GM23338 (cell line): Measurements from ENCODE around the gene MYOCD. TPM values are rescaled to one million over a fixed set of nuclear protein-coding genes. Genes with fewer than 3 reads are reported as not detected.
A peak's percentile ranks its signal among the peaks of the same experiment; 100 is the strongest.
"Not testable (repeated sequence)": the region's sequence is repeated elsewhere in the genome, so short reads cannot be mapped to it uniquely, and the experiment has no call there.

Experiments
- ATAC-seq: fragments of 200-7000 bp; cut with Tn5 transposase; 3 replicates; pipeline ENCODE4 v1.9.1; 2020
- DNase-seq: peaks from one replicate; pipeline ENCODE4 v3.0.0-alpha.2; 2015; ENCODE audit warnings: low spot score
- H2AFZ ChIP-seq: fragments of 200-600 bp; sonication (generic); 2 replicates; pipeline ENCODE4 v1.8.0; 2016; ENCODE audit warnings: antibody characterized with exemption, mild to moderate bottlenecking, moderate library complexity
- H3F3A ChIP-seq: fragments of 200-600 bp; sonication (generic); replicated peaks from 2 replicates; pipeline ENCODE4 v1.8.0; 2017; ENCODE audit warnings: antibody characterized with exemption, mixed run types, low read depth
- H3K27ac ChIP-seq: fragments of 200-600 bp; sonication (generic); 2 replicates; pipeline ENCODE4 v1.6.1; 2016; ENCODE audit warnings: low read depth
- H3K27me3 ChIP-seq: fragments of 200-600 bp; sonication (generic); 2 replicates; pipeline ENCODE4 v1.8.0; 2016; ENCODE audit warnings: mild to moderate bottlenecking, mixed run types, moderate library complexity; ENCODE audit not compliant: insufficient read depth
- H3K36me3 ChIP-seq: fragments of 200-600 bp; sonication (generic); 2 replicates; pipeline ENCODE4 v1.8.0; 2016; ENCODE audit warnings: mild to moderate bottlenecking; ENCODE audit not compliant: insufficient read depth
- H3K4me1 ChIP-seq: fragments of 200-600 bp; sonication (generic); 2 replicates; pipeline ENCODE4 v1.8.0; 2016; ENCODE audit warnings: mild to moderate bottlenecking, moderate library complexity; ENCODE audit not compliant: insufficient read depth
- H3K4me2 ChIP-seq: fragments of 200-600 bp; sonication (generic); 2 replicates; pipeline ENCODE4 v1.7.1; 2017; ENCODE audit warnings: mixed run types
- H3K4me3 ChIP-seq: fragments of 200-600 bp; sonication (generic); 2 replicates; pipeline ENCODE4 v1.6.1; 2016; ENCODE audit warnings: mixed run types
- H3K79me2 ChIP-seq: fragments of 200-600 bp; sonication (generic); replicated peaks from 2 replicates; pipeline ENCODE4 v1.8.0; 2017; ENCODE audit warnings: mild to moderate bottlenecking; ENCODE audit not compliant: insufficient read depth
- H3K9me2 ChIP-seq: fragments of 200-600 bp; sonication (generic); 2 replicates; pipeline ENCODE4 v1.8.0; 2017; ENCODE audit not compliant: insufficient read depth
- H4K20me1 ChIP-seq: fragments of 200-600 bp; sonication (generic); replicated peaks from 2 replicates; pipeline ENCODE4 v1.8.0; 2017; ENCODE audit warnings: mild to moderate bottlenecking; ENCODE audit not compliant: insufficient read depth
- H3K27ac Mint-ChIP-seq: 2 replicates; pipeline ENCODE4 v1.8.0; 2020; ENCODE audit warnings: inconsistent platforms, mild to moderate bottlenecking, moderate library complexity, mixed read lengths
- H3K27me3 Mint-ChIP-seq: 3 replicates; pipeline ENCODE4 v1.8.0; 2022; ENCODE audit warnings: low read depth, mild to moderate bottlenecking, moderate library complexity, mixed read lengths, inconsistent platforms; ENCODE audit not compliant: insufficient read depth, poor library complexity
- H3K36me3 Mint-ChIP-seq: 3 replicates; pipeline ENCODE4 v1.8.0; 2021; ENCODE audit warnings: low read depth, mild to moderate bottlenecking, inconsistent platforms, moderate library complexity, mixed read lengths
- H3K4me1 Mint-ChIP-seq: 3 replicates; pipeline ENCODE4 v1.8.0; 2020; ENCODE audit warnings: mild to moderate bottlenecking, inconsistent platforms, mixed read lengths
- H3K4me3 Mint-ChIP-seq: 3 replicates; pipeline ENCODE4 v1.8.0; 2021; ENCODE audit warnings: moderate library complexity, mild to moderate bottlenecking, inconsistent platforms, mixed read lengths
- H3K9me3 Mint-ChIP-seq: 3 replicates; pipeline ENCODE4 v1.8.0; 2020; ENCODE audit warnings: moderate library complexity, mild to moderate bottlenecking, inconsistent platforms, mixed read lengths
- CREB1 ChIP-seq: fragments of 250-450 bp; sonication (Bioruptor Pico); IDR thresholded peaks from 2 replicates; pipeline ENCODE4 v1.5.0; 2020; ENCODE audit warnings: low read depth, mild to moderate bottlenecking, moderate library complexity
- EZH2 ChIP-seq: fragments of 200-600 bp; sonication (generic); IDR thresholded peaks from one replicate; pipeline ENCODE4 v1.8.0; 2017; ENCODE audit warnings: antibody characterized with exemption, mild to moderate bottlenecking, low read depth; ENCODE audit not compliant: unreplicated experiment
- EZH2phosphoT487 ChIP-seq: fragments of 200-600 bp; sonication (generic); IDR thresholded peaks from one replicate; pipeline ENCODE4 v1.8.1; 2018; ENCODE audit warnings: antibody characterized with exemption; ENCODE audit not compliant: unreplicated experiment
- JUNB ChIP-seq: IDR thresholded peaks from one replicate; pipeline ENCODE4 v1.6.1; 2016; ENCODE audit warnings: antibody characterized with exemption; ENCODE audit not compliant: unreplicated experiment
- POLR2AphosphoS5 ChIP-seq: IDR thresholded peaks from 2 replicates; pipeline ENCODE4 v1.6.1; 2016; ENCODE audit warnings: antibody characterized with exemption, low read depth
- STAT1 ChIP-seq: IDR thresholded peaks from one replicate; pipeline ENCODE4 v1.6.1; 2016; ENCODE audit warnings: antibody characterized with exemption; ENCODE audit not compliant: unreplicated experiment
- ZNF114 ChIP-seq: fragments of 250-450 bp; sonication (Bioruptor Pico); IDR thresholded peaks from 2 replicates; pipeline ENCODE4 v1.5.0; 2020; ENCODE audit warnings: mild to moderate bottlenecking, moderate library complexity
- ZNF331 ChIP-seq: fragments of 250-450 bp; sonication (Bioruptor Pico); IDR thresholded peaks from 2 replicates; pipeline ENCODE4 v1.5.0; 2020; ENCODE audit warnings: low read depth, mild to moderate bottlenecking, moderate library complexity
- polyA plus RNA-seq: library from polyadenylated mRNA; unstranded; fragments of >200 nt; fragmentation: Nextera tagmentation; extraction: Ambion mirVana; gene quantifications from 2 replicates; pipeline ENCODE4 v1.2.1, GENCODE V29; 2016
- total RNA-seq: library from RNA; depleted of rRNA; stranded (reverse); fragments of >200 nt; shearing (Covaris generic); gene quantifications from 2 replicates; pipeline ENCODE4 v1.2.3, GENCODE V29; 2014
- TF ChIP-seq, protein P1 (sequence below): fragments of 250-450 bp; sonication (Bioruptor Pico); IDR thresholded peaks from 2 replicates; pipeline ENCODE4 v1.5.0; 2020; ENCODE audit warnings: mild to moderate bottlenecking, moderate library complexity
- TF ChIP-seq, protein P2 (sequence below): IDR thresholded peaks from 2 replicates; pipeline ENCODE4 v1.6.1; 2016; ENCODE audit warnings: antibody characterized with exemption

MYOCD gene
- total and polyA plus RNA-seq, 2 experiments from 2014 or later, result 0.80 to 2.4 TPM

DNA sequence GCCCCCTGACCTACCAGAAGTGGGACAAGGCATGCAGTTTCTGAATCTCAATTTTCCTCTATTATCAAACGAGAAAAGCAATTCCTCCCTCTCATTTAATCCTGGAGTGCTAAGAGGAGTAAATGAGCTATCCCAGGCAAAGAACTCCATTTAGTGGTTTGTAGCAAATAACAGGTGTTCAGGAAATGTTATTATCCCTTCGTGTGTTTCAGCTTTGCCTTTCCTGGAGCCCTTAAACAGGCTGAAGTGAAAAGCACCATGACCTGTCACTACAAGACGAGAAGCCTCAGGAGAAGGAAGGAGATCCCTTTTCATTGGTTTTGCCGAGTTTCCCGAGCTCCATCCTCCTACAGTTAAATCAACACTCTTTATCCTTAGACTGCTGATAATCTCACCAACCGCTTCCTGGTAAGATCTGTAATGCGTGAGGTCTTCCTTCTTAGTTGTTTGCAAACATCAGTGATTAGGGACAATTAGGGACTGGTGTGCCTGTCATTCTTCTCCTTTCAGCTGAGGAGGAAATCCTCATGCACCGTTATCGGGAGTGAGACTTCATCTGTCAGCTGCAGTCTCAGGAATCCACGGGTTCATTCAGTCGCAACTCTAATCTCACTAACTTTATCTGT lies 30.8 kb upstream of the MYOCD start (continued):
- TF ChIP-seq, protein P1, sequence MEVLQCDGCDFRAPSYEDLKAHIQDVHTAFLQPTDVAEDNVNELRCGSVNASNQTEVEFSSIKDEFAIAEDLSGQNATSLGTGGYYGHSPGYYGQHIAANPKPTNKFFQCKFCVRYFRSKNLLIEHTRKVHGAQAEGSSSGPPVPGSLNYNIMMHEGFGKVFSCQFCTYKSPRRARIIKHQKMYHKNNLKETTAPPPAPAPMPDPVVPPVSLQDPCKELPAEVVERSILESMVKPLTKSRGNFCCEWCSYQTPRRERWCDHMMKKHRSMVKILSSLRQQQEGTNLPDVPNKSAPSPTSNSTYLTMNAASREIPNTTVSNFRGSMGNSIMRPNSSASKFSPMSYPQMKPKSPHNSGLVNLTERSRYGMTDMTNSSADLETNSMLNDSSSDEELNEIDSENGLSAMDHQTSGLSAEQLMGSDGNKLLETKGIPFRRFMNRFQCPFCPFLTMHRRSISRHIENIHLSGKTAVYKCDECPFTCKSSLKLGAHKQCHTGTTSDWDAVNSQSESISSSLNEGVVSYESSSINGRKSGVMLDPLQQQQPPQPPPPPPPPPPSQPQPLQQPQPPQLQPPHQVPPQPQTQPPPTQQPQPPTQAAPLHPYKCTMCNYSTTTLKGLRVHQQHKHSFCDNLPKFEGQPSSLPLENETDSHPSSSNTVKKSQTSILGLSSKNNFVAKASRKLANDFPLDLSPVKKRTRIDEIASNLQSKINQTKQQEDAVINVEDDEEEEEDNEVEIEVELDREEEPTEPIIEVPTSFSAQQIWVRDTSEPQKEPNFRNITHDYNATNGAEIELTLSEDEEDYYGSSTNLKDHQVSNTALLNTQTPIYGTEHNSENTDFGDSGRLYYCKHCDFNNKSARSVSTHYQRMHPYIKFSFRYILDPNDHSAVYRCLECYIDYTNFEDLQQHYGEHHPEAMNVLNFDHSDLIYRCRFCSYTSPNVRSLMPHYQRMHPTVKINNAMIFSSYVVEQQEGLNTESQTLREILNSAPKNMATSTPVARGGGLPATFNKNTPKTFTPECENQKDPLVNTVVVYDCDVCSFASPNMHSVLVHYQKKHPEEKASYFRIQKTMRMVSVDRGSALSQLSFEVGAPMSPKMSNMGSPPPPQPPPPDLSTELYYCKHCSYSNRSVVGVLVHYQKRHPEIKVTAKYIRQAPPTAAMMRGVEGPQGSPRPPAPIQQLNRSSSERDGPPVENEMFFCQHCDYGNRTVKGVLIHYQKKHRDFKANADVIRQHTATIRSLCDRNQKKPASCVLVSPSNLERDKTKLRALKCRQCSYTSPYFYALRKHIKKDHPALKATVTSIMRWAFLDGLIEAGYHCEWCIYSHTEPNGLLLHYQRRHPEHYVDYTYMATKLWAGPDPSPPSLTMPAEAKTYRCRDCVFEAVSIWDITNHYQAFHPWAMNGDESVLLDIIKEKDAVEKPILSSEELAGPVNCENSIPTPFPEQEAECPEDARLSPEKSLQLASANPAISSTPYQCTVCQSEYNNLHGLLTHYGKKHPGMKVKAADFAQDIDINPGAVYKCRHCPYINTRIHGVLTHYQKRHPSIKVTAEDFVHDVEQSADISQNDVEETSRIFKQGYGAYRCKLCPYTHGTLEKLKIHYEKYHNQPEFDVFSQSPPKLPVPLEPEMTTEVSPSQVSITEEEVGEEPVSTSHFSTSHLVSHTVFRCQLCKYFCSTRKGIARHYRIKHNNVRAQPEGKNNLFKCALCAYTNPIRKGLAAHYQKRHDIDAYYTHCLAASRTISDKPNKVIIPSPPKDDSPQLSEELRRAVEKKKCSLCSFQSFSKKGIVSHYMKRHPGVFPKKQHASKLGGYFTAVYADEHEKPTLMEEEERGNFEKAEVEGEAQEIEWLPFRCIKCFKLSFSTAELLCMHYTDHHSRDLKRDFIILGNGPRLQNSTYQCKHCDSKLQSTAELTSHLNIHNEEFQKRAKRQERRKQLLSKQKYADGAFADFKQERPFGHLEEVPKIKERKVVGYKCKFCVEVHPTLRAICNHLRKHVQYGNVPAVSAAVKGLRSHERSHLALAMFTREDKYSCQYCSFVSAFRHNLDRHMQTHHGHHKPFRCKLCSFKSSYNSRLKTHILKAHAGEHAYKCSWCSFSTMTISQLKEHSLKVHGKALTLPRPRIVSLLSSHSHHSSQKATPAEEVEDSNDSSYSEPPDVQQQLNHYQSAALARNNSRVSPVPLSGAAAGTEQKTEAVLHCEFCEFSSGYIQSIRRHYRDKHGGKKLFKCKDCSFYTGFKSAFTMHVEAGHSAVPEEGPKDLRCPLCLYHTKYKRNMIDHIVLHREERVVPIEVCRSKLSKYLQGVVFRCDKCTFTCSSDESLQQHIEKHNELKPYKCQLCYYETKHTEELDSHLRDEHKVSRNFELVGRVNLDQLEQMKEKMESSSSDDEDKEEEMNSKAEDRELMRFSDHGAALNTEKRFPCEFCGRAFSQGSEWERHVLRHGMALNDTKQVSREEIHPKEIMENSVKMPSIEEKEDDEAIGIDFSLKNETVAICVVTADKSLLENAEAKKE, result no peak
- no peak for TF ChIP-seq STAT1
- TF ChIP-seq CREB1, result no peak
- no peak for TF ChIP-seq EZH2

DNA sequence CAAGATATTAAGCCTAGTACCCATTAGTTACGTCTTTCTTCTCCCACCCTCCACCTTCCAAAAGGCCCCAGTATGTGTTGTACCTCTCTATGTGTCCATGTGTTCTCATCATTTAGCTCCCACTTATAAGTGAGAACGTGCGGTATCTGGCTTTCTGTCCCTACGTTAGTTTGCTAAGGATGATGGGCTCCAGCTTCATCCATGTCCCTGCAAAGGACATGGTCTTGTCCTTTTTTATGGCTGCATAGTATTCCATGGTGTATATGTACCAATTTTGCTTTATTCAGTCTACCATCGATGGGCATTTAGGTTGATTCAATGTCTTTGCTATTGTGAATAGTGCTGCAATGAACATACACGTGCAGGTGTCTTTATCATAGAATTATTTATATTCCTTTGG lies 29.7 kb upstream of the MYOCD start:
- DNase-seq, H3K27ac Mint-ChIP-seq, H3K9me3 Mint-ChIP-seq, H3K79me2 ChIP-seq, H3K9me2 ChIP-seq, H3K4me2 ChIP-seq, H3K36me3 Mint-ChIP-seq, H3K27me3 Mint-ChIP-seq, H3F3A ChIP-seq, H3K4me1 ChIP-seq, H3K4me3 Mint-ChIP-seq, H3K27ac ChIP-seq, H4K20me1 ChIP-seq, H3K4me3 ChIP-seq, H3K36me3 ChIP-seq, H3K27me3 ChIP-seq, H2AFZ ChIP-seq, ATAC-seq: not testable (repeated sequence)
- peaks cover 15% of the 10 kb centered on the region for H3K4me1 Mint-ChIP-seq

DNA sequence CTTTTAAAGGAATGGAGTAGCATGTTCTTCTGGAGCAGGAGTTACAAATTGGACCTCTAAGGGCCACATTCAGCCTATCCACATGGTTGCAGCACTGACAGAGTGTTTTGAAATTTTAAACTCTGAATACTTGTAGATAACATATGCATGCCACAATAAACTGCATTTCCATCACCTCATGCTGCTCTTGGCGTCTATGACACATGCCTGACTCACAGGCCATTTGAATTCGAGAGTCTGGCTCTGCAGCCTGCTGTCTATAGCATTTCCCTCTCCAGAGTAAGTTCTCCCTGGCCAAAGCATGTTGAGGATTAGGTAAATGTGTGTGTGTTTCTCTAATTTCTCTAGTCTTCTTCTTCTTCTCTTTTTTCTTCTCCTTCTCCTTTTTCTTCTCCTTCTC lies 28.7 kb upstream of the MYOCD start:
- no peak overlapping the region for H3K4me3 Mint-ChIP-seq
- H3K4me1 ChIP-seq, result peaks cover 8% of the 10 kb centered on the region
- H3K9me3 Mint-ChIP-seq, result peaks cover 3% of the 10 kb centered on the region; the same call in 1 of the 3 replicates
- no peaks in the 10 kb centered on the region for H3K79me2 ChIP-seq
- peaks cover 8% of the 10 kb centered on the region for H3K27me3 Mint-ChIP-seq
- H3K9me2 ChIP-seq, result no peaks in the 10 kb centered on the region
- no peak overlapping the region for H3K27ac ChIP-seq
- H3K4me2 ChIP-seq, result no peak overlapping the region
- DNase-seq (no peak), ATAC-seq (no peak)
- no peaks in the 10 kb centered on the region for H4K20me1 ChIP-seq
- H3K36me3 Mint-ChIP-seq, result no peaks in the 10 kb centered on the region
- no peak overlapping the region for H2AFZ ChIP-seq
- H3K4me3 ChIP-seq, result no peak overlapping the region
- H3F3A ChIP-seq, result no peaks in the 10 kb centered on the region
- no peaks in the 10 kb centered on the region for H3K36me3 ChIP-seq
- no peaks in the 10 kb centered on the region for H3K27me3 ChIP-seq
- peaks cover 13% of the 10 kb centered on the region for H3K4me1 Mint-ChIP-seq
- H3K27ac Mint-ChIP-seq, result peak overlapping the region; percentile 76; the same call in 1 of the 2 replicates
- no peak for TF ChIP-seq CREB1
- no peak for TF ChIP-seq EZH2phosphoT487
- TF ChIP-seq STAT1, result no peak
- TF ChIP-seq, protein P2, sequence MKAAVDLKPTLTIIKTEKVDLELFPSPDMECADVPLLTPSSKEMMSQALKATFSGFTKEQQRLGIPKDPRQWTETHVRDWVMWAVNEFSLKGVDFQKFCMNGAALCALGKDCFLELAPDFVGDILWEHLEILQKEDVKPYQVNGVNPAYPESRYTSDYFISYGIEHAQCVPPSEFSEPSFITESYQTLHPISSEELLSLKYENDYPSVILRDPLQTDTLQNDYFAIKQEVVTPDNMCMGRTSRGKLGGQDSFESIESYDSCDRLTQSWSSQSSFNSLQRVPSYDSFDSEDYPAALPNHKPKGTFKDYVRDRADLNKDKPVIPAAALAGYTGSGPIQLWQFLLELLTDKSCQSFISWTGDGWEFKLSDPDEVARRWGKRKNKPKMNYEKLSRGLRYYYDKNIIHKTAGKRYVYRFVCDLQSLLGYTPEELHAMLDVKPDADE, result no peak
- no peak for TF ChIP-seq EZH2
- TF ChIP-seq ZNF114, result no peak
- no peak for TF ChIP-seq ZNF331 (CRISPR knock-in tag)
- TF ChIP-seq JUNB, result no peak
- no peak for TF ChIP-seq POLR2AphosphoS5
